Stimulated activated CD8-positive, alpha-beta memory T cell treated with anti-CD3 and anti-CD28 coated beads, Interleukin-2, amount 100 ng/mL, for 48 hours (primary cell): Measurements from ENCODE around the gene TMEM163.
"Not testable (repeated sequence)": the region's sequence is repeated elsewhere in the genome, so short reads cannot be mapped to it uniquely, and the experiment has no call there.

ENCODE experiments used
- DNase-seq, 2 donors: peaks; one replicate each; pipeline ENCODE4 v3.0.0-alpha.2; 2020; ENCODE audit warnings: low read depth in 2 of 2

The TMEM163 gene

DNA sequence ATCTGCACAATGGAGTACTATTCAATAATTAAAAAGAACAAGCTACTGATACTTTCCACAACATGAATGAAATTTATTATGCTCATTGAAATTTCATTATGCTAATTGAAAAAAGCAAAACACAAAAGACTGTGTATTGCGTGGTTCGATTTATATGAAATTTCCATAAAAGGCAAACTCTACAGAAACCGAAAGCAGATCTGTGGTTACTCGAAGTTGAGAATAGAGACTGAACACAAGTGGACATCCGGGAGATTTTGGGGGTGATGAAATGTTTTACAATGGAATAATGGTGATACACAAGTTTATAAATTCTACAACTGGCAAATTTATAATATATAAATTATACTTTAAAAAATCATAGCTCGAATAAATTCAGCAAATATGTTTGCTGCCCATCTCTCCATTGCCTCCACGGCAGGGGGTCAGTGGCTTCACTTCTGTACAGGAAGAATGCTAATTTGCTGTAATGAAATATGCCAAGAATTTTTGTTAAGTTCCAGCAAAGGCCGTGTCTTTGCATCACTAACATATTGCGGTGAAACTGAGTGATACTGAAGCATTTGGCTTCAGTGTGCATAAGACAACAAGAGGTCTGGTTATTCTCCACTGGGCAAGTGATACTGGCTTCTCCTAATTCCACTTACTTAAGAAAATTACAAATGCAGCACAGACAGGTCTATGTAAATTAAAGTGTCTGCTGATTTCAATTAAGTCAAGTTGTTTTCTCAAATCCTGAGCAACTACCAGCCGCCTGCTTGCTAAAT is 96.7 kb downstream of the TMEM163 start:
- no peak for DNase-seq

- no peak for DNase-seq
Measured at GRCh38 chr2:134619250-134619649, 99.5 kb downstream of the TMEM163 start.

- DNase-seq: not testable (repeated sequence)
Measured at GRCh38 chr2:134615480-134615879, 103.3 kb downstream of the TMEM163 start.

DNA sequence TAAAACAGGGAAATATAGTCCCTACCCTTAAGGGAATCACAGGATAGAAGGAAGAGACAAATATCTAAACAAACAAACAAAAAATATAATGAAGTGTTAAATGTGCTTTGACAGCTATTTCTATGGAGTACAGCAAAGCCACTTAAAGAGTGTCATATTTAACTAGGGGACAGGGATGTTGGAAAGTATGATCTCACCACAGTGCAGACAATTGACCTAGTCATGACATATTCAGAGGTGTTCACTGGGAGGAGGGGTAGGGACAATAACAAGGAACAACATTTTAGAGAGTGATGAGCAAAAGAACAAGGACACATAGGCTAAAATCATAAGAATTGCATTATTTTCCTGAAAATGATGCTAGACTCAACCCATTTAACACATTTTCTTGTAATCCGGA is 107.5 kb downstream of the TMEM163 start:
- DNase-seq: no peak

DNA sequence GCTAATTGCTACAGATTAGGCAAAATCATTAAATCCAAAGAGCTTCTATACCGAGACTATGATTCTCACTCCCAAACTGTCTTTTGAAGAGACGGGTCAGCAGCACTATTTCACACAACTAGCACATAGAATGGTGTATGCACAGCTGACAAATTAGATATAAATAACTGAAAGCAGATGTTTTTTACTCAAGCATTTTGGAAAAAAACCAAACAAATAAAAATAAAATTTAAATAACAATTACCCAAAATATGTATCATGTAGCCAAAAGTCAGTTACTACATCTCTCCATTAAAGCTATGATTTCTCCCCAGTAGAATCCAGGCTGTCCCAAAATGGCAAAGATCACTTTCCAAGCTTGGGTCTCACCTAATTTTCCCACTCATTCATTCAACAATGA is 107.9 kb downstream of the TMEM163 start:
- no peak for DNase-seq

DNA sequence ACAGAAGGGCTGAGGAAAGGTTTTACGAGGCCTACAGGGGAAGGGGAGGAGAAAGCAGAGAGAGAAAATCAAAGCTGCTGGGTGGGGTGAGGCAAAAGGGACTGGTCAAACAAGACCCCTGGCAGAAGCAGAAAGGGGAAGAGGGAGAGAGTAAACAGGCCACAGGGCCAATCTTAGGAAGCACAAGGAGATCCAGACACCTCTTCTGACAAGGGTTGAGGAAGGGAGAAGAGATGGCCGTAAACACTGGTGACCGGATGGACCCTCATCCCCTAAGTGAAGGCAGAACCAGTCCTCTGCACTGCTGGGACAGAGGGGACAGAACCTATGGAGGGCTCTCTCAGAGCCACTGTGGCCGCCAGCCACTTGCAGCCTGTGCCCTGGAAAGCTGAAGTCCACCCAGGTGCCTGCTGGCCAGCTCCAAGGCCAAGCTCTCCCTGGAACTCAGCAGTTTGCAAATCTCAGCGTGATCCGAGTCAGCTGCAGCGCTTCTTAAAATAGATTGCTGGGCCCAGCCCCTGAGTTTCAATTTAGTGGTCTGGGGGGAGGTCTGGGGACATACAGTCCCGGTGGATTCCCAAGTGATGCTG is 108.8 kb downstream of the TMEM163 start:
- DNase-seq: no peak

DNA sequence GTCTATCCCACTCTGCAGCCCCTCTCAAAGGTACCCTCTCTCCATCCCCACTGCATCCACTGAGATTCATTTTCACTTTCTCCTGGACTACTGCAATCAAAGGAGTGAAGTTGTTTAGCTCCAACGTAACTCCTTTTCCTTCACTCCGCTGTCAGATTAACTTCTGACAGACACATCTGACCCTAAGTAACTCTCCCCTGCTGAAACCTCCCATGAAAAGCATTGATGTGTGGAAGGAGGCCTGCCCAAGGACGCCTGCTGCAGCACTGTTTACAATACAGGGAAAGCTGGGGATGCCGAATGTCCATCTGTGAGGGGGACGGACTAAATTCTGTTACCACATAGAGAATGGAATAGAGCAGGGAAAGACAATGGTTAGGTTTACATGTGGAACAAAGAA is 114.8 kb downstream of the TMEM163 start:
- DNase-seq: no peak

DNA sequence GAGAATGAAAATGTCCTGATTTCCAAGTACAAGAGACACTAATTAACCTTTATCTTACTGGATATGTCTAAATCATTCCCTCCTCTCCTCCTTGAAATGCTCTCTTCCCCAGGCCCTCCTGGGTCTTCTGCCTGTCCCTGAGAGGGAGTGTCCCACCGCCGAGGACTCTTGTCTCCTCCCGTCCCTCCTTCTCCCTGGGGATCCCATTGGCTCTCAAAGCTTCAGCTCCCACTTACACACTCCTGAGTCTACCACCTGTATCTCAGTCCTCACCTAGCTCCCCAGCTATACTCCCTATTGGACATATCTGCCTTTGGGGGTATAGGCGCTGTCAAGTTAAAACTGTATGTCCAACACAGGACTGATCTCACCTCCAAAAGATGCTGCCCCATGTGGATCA is 116.1 kb downstream of the TMEM163 start:
- no peak for DNase-seq

- no peak for DNase-seq
Measured at GRCh38 chr2:134601264-134601663, 117.5 kb downstream of the TMEM163 start.

GRCh38 chr2:134600208-134600607 is 118.6 kb downstream of the TMEM163 start:
- no peak for DNase-seq

DNA sequence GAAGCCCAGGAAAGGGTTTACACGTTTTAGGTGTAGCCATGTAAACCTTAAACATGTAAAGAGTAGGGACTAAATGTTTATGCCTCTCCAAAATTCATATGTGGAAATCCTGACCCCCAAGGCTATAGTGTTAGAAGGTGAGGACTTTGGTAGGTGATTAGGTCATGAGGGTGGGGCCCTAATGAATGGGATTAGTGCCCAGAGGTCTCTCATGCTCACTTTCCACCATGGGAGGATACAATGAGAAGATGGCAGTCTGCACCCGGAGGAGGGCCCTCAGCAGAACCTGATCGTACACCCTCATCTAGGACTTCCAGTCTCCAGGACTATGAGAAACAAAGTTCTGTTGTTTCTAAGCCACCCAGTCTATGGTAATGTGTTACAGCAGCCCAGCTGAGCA is 119.6 kb downstream of the TMEM163 start:
- no peak for DNase-seq

GRCh38 chr2:134594399-134594798 is 124.4 kb downstream of the TMEM163 start:
- DNase-seq: no peak

DNA sequence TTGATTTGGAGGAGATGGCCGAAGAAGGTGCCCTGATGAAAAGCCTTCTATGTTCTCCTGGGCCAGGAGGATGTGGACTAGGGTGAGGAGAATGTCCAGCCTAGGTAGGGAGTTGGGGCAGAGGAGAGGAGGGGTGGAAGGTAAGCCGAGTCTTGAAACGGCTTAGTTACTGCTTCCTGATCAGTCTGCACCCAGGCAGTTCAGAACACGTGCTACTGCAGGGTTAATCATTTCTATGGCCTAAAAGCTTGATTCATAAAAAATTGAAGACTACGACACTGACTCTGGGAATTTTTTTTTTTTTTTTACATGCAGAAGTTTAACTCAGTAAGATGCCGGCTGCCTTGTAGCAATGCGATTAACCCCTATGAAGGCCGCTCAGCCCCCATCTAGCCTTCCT is 125.3 kb downstream of the TMEM163 start:
- DNase-seq: no peak

GRCh38 chr2:134592377-134592776 is 126.4 kb downstream of the TMEM163 start:
- no peak for DNase-seq

- no peak for DNase-seq
Measured at GRCh38 chr2:134591526-134591925, 127.3 kb downstream of the TMEM163 start.

- no peak for DNase-seq
Measured at GRCh38 chr2:134590679-134591078, 128.1 kb downstream of the TMEM163 start.

DNA sequence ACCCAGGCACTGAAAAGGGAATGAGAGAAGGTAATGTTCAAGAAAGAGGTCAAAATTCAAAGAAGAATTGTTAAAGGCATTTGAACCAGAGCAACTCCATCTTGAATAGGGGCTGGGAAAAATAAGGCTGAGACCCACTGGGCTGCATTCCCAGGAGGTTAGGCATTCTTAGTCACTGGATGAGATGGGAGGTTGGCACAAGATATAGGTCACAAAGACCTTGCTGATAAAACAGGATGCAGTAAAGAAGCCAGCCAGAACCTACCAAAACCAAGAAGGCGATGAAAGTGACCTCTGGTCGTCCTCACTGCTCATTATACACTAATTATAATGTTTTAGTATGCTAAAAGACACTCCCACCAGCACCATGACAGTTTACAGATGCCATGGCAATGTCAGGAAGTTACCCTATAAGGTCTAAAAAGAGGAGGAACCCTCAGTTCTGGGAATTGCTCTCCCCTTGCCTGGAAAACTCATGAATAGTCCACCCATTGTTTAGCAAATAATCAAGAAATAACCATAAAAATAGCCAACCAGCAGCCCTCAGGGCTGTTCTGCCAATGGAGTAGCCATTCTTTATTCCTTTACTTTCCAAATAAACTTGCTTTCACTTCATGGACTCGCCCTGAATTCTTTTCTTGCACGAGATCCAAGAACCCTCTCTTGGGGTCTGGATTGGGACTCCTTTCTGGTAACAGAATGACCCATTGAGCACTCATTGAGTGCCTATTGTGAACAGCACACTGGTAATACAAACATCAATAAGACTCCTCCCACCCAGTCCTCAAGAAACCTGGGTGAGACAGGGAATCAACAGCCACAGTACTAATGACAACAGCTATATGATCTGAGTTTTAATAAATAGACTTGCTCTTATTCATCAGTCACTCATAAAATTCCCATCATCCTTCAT is 129.4 kb downstream of the TMEM163 start:
- DNase-seq: not testable (repeated sequence)

- no peak for DNase-seq
Measured at GRCh38 chr2:134588556-134588955, 130.2 kb downstream of the TMEM163 start.

GRCh38 chr2:134586326-134586965 is 132.4 kb downstream of the TMEM163 start:
- DNase-seq: no peak

DNA sequence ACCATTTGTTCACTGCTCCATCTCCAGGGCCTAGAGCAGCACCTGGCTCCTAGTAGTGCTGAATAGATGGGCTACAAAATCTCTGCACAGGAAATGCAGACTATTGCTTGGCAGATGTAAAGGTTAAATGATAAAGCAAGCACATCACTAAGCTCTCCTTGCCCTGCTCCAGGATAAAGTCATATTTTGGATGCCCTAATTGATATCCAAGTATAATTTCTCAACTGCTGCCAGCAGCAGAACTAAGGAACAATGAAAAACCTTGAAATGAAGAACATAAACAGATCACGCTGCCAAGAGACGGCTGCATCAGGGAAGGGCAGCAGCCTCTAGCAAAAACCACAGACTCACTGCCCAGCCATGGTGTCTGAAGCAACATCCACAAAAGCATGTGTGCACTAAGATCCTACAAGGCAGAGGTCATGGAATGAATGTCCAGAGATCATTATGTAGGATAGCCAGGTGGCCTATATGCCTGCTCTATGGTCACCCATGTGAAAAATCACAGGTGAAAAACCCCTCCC is 134.7 kb downstream of the TMEM163 start:
- no peak for DNase-seq

- no peak for DNase-seq
Measured at GRCh38 chr2:134583462-134583861, 135.3 kb downstream of the TMEM163 start.

- no peak for DNase-seq
Measured at GRCh38 chr2:134582547-134582899, 136.3 kb downstream of the TMEM163 start.
